GM12878 (cell line): ENCODE measurements around the gene BORCS6. TPM values are rescaled to one million over a fixed set of nuclear protein-coding genes. Genes with fewer than 3 reads are reported as not detected.
A peak's percentile ranks its signal among the peaks of the same experiment; 100 is the strongest.

Experiments used
- BACH1 ChIP-seq: fragments of 450-650 bp; IDR thresholded peaks from 2 replicates; pipeline ENCODE4 v1.6.1; 2017; ENCODE audit warnings: mild to moderate bottlenecking, borderline replicate concordance
- CBFB ChIP-seq: IDR thresholded peaks from 2 replicates; pipeline ENCODE4 v1.6.1; 2016; ENCODE audit warnings: antibody characterized with exemption, low read depth
- CHD1 ChIP-seq: IDR thresholded peaks from 2 replicates; pipeline ENCODE4 v1.6.1; 2012; ENCODE audit warnings: low read depth, low read length, improper control_type of control experiment
- NFXL1 ChIP-seq: fragments of 450-650 bp; IDR thresholded peaks from 2 replicates; pipeline ENCODE4 v1.6.1; 2017; ENCODE audit warnings: antibody characterized with exemption, mild to moderate bottlenecking, borderline replicate concordance
- NR2F1 ChIP-seq: fragments of 450-650 bp; conservative IDR thresholded peaks from 2 replicates; pipeline ENCODE4 v1.6.1; 2017; ENCODE audit warnings: mild to moderate bottlenecking
- PML ChIP-seq: IDR thresholded peaks from 2 replicates; pipeline ENCODE4 v1.6.1; 2012; ENCODE audit warnings: low read length, inconsistent platforms
- POU2F2 ChIP-seq: IDR thresholded peaks from 3 replicates; pipeline ENCODE4 v1.6.1; 2011; ENCODE audit warnings: low read depth, mild to moderate bottlenecking, low read length, borderline replicate concordance
- SMAD1 ChIP-seq: fragments of 450-650 bp; IDR thresholded peaks from 2 replicates; pipeline ENCODE4 v1.6.1; 2018; ENCODE audit warnings: mild to moderate bottlenecking, low read depth; ENCODE audit not compliant: partially characterized antibody
- SREBF2 ChIP-seq: IDR thresholded peaks from 2 replicates; pipeline ENCODE4 v1.6.1; 2012; ENCODE audit warnings: mild to moderate bottlenecking, low read length
- STAT3 ChIP-seq: IDR thresholded peaks from 2 replicates; pipeline ENCODE4 v1.6.1; 2011; ENCODE audit warnings: low read depth, low read length, improper control_type of control experiment
- ZZZ3 ChIP-seq: IDR thresholded peaks from 2 replicates; pipeline ENCODE4 v1.6.1; 2011; ENCODE audit warnings: low read depth; ENCODE audit not compliant: control insufficient read depth, insufficient read length
- polyA plus RNA-seq, 11 experiments: library from polyadenylated mRNA; depleted of rRNA in 4 of 11; unstranded in 6 of 11; stranded (reverse) in 5 of 11; fragments of >200 nt; fragmentation: Nextera tagmentation in 4 of 11; fragmentation: Illumina TruSeq in 1 of 11; extraction: Ambion mirVana in 4 of 11; extraction: Trizol in 1 of 11; gene quantifications; 1 replicate in 1 of 11; 2 replicates in 10 of 11; pipeline versions ENCODE4 v1.2.1 to v1.2.3, GENCODE V29; 2011 to 2016; ENCODE audit warnings: inconsistent platforms in 2 of 11, missing spikeins in 2 of 11, low read depth in 1 of 11
- total RNA-seq, 4 experiments: library from RNA; depleted of rRNA in 3 of 4; stranded (reverse); fragments of >200 nt in 3 of 4; fragmentation: Illumina TruSeq in 1 of 4; extraction: Trizol in 1 of 4; gene quantifications; 2 replicates each; pipeline versions ENCODE4 v1.2.1 to v1.2.3, GENCODE V29; 2013 to 2021
- TF ChIP-seq, protein P1 (sequence below): fragments of 450-650 bp; IDR thresholded peaks from 2 replicates; pipeline ENCODE4 v1.6.1; 2017; ENCODE audit warnings: antibody characterized with exemption, mild to moderate bottlenecking, moderate library complexity
- TF ChIP-seq, protein P2 (sequence below): fragments of 450-650 bp; IDR thresholded peaks from 2 replicates; pipeline ENCODE4 v1.6.1; 2016; ENCODE audit warnings: mild to moderate bottlenecking, moderate library complexity, borderline replicate concordance
- TF ChIP-seq, protein P3 (sequence below): IDR thresholded peaks from 2 replicates; pipeline ENCODE4 v1.6.1; 2011; ENCODE audit warnings: low read depth, low read length, improper control_type of control experiment, borderline replicate concordance
- TF ChIP-seq, protein P4 (sequence below): fragments of 150-350 bp; IDR thresholded peaks from 2 replicates; pipeline ENCODE4 v1.6.1; 2014; ENCODE audit warnings: mild to moderate bottlenecking, low read depth, low read length
- TF ChIP-seq, protein P5 (sequence below): fragments of 450-650 bp; formaldehyde crosslinking; IDR thresholded peaks from 2 replicates; pipeline ENCODE4 v1.4.0; 2020; ENCODE audit warnings: mild to moderate bottlenecking, moderate library complexity

Gene BORCS6
- total and polyA plus RNA-seq, 10 of the 15 experiments (the other 5 are each of a cell fraction or from before 2014, with no cell fraction given) = 0.37 to 14.1 (median 6.7) TPM

DNA sequence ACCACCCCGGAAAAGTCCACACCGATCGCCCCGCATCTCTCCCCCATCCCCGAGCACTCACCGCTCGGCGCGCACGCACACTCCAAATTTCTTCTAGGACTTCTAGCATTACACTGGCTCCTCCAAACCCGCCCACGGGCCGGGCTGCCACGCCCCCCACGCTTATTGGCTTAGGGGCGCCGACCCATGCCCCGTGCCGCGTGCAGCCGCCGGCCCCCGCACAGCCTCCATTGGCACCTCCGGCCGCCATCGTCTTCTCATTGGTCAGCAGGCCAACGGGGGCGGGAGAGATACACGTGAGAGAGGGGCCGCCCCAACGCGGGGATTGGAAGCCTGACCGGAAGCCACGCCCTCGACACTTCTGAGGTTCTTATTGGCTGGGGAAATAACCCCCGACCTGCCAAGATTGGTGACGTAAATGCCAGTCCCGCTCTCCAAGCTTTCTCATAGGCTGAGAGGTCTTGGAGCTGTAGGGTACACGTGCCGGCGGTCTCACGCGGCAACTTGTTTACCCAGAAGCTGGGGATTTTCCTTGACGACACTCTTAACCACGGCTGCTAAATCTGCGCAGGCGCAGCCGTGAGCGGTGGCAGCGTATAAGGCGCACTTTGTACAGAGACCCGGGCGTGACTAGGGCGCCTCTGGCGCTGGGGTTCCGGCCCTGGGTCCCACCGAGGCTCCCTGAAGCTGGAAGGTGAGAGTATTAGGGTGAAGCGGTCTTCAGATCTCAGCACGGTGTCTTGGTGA, 33.6 kb downstream of the BORCS6 start (continued):
- TF ChIP-seq, protein P1, sequence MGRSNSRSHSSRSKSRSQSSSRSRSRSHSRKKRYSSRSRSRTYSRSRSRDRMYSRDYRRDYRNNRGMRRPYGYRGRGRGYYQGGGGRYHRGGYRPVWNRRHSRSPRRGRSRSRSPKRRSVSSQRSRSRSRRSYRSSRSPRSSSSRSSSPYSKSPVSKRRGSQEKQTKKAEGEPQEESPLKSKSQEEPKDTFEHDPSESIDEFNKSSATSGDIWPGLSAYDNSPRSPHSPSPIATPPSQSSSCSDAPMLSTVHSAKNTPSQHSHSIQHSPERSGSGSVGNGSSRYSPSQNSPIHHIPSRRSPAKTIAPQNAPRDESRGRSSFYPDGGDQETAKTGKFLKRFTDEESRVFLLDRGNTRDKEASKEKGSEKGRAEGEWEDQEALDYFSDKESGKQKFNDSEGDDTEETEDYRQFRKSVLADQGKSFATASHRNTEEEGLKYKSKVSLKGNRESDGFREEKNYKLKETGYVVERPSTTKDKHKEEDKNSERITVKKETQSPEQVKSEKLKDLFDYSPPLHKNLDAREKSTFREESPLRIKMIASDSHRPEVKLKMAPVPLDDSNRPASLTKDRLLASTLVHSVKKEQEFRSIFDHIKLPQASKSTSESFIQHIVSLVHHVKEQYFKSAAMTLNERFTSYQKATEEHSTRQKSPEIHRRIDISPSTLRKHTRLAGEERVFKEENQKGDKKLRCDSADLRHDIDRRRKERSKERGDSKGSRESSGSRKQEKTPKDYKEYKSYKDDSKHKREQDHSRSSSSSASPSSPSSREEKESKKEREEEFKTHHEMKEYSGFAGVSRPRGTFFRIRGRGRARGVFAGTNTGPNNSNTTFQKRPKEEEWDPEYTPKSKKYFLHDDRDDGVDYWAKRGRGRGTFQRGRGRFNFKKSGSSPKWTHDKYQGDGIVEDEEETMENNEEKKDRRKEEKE = no peak; the same call in 1 of the 2 replicates
- TF ChIP-seq SMAD1 (no peak), BACH1 (peak; percentile 14; the same call in 1 of the 2 replicates), NR2F1 (peak; percentile 98), STAT3 (no peak), ZZZ3 (no peak), CBFB (peak; percentile 64), PML (no peak), NFXL1 (no peak), SREBF2 (no peak), CHD1 (no peak), POU2F2 (peak; percentile 95)
- TF ChIP-seq, protein P2, sequence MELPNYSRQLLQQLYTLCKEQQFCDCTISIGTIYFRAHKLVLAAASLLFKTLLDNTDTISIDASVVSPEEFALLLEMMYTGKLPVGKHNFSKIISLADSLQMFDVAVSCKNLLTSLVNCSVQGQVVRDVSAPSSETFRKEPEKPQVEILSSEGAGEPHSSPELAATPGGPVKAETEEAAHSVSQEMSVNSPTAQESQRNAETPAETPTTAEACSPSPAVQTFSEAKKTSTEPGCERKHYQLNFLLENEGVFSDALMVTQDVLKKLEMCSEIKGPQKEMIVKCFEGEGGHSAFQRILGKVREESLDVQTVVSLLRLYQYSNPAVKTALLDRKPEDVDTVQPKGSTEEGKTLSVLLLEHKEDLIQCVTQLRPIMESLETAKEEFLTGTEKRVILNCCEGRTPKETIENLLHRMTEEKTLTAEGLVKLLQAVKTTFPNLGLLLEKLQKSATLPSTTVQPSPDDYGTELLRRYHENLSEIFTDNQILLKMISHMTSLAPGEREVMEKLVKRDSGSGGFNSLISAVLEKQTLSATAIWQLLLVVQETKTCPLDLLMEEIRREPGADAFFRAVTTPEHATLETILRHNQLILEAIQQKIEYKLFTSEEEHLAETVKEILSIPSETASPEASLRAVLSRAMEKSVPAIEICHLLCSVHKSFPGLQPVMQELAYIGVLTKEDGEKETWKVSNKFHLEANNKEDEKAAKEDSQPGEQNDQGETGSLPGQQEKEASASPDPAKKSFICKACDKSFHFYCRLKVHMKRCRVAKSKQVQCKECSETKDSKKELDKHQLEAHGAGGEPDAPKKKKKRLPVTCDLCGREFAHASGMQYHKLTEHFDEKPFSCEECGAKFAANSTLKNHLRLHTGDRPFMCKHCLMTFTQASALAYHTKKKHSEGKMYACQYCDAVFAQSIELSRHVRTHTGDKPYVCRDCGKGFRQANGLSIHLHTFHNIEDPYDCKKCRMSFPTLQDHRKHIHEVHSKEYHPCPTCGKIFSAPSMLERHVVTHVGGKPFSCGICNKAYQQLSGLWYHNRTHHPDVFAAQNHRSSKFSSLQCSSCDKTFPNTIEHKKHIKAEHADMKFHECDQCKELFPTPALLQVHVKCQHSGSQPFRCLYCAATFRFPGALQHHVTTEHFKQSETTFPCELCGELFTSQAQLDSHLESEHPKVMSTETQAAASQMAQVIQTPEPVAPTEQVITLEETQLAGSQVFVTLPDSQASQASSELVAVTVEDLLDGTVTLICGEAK = peak; percentile 78; the same call in 1 of the 2 replicates
- TF ChIP-seq, protein P3, sequence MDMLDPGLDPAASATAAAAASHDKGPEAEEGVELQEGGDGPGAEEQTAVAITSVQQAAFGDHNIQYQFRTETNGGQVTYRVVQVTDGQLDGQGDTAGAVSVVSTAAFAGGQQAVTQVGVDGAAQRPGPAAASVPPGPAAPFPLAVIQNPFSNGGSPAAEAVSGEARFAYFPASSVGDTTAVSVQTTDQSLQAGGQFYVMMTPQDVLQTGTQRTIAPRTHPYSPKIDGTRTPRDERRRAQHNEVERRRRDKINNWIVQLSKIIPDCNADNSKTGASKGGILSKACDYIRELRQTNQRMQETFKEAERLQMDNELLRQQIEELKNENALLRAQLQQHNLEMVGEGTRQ = peak; percentile 19; the same call in 1 of the 2 replicates
- TF ChIP-seq, protein P4, sequence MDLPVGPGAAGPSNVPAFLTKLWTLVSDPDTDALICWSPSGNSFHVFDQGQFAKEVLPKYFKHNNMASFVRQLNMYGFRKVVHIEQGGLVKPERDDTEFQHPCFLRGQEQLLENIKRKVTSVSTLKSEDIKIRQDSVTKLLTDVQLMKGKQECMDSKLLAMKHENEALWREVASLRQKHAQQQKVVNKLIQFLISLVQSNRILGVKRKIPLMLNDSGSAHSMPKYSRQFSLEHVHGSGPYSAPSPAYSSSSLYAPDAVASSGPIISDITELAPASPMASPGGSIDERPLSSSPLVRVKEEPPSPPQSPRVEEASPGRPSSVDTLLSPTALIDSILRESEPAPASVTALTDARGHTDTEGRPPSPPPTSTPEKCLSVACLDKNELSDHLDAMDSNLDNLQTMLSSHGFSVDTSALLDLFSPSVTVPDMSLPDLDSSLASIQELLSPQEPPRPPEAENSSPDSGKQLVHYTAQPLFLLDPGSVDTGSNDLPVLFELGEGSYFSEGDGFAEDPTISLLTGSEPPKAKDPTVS = 0 out of 2 replicates have a peak, but pooled peaks have one; percentile 45
- TF ChIP-seq, protein P5, sequence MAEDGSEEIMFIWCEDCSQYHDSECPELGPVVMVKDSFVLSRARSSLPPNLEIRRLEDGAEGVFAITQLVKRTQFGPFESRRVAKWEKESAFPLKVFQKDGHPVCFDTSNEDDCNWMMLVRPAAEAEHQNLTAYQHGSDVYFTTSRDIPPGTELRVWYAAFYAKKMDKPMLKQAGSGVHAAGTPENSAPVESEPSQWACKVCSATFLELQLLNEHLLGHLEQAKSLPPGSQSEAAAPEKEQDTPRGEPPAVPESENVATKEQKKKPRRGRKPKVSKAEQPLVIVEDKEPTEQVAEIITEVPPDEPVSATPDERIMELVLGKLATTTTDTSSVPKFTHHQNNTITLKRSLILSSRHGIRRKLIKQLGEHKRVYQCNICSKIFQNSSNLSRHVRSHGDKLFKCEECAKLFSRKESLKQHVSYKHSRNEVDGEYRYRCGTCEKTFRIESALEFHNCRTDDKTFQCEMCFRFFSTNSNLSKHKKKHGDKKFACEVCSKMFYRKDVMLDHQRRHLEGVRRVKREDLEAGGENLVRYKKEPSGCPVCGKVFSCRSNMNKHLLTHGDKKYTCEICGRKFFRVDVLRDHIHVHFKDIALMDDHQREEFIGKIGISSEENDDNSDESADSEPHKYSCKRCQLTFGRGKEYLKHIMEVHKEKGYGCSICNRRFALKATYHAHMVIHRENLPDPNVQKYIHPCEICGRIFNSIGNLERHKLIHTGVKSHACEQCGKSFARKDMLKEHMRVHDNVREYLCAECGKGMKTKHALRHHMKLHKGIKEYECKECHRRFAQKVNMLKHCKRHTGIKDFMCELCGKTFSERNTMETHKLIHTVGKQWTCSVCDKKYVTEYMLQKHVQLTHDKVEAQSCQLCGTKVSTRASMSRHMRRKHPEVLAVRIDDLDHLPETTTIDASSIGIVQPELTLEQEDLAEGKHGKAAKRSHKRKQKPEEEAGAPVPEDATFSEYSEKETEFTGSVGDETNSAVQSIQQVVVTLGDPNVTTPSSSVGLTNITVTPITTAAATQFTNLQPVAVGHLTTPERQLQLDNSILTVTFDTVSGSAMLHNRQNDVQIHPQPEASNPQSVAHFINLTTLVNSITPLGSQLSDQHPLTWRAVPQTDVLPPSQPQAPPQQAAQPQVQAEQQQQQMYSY = no peak
